Mesendoderm (in vitro differentiated cells): ENCODE measurements around the gene HORMAD2.

Experiments
- DNase-seq: peaks from one replicate; pipeline ENCODE4 v3.0.0; 2013
- H2AK5ac ChIP-seq: 2 replicates; pipeline ENCODE4 v1.6.1; 2013; ENCODE audit warnings: low read length, inconsistent platforms
- H2BK120ac ChIP-seq: 2 replicates; pipeline ENCODE4 v1.6.1; 2013; ENCODE audit warnings: low read depth, mild to moderate bottlenecking, low read length, moderate library complexity, mixed read lengths
- H2BK15ac ChIP-seq: replicated peaks from 2 replicates; pipeline ENCODE4 v1.6.1; 2013; ENCODE audit warnings: low read depth, mild to moderate bottlenecking, moderate library complexity
- H2BK5ac ChIP-seq: 2 replicates; pipeline ENCODE4 v1.6.1; 2013; ENCODE audit warnings: low read length, inconsistent platforms
- H3K18ac ChIP-seq: 2 replicates; pipeline ENCODE4 v1.6.1; 2013; ENCODE audit warnings: mild to moderate bottlenecking, low read length, mixed read lengths
- H3K23ac ChIP-seq: one replicate; pipeline ENCODE4 v1.6.1; 2013; ENCODE audit warnings: low read length
- H3K27ac ChIP-seq: 2 replicates; pipeline ENCODE4 v1.5.1; 2013; ENCODE audit warnings: low read depth, mild to moderate bottlenecking, inconsistent platforms, low read length, moderate library complexity
- H3K27me3 ChIP-seq: 2 replicates; pipeline ENCODE4 v1.6.1; 2013; ENCODE audit warnings: low read length, control low read depth, mild to moderate bottlenecking, inconsistent platforms; ENCODE audit not compliant: insufficient read depth, poor library complexity
- H3K36me3 ChIP-seq: 2 replicates; pipeline ENCODE4 v1.6.1; 2013; ENCODE audit warnings: low read length, inconsistent platforms; ENCODE audit not compliant: control insufficient read depth, insufficient read depth
- H3K4ac ChIP-seq: one replicate; pipeline ENCODE4 v1.6.1; 2013; ENCODE audit warnings: low read depth, mild to moderate bottlenecking, low read length, moderate library complexity
- H3K4me1 ChIP-seq: 2 replicates; pipeline ENCODE4 v1.6.1; 2013; ENCODE audit warnings: low read depth, low read length, inconsistent platforms; ENCODE audit not compliant: control insufficient read depth
- H3K4me2 ChIP-seq: 2 replicates; pipeline ENCODE4 v1.6.1; 2013; ENCODE audit warnings: low read length
- H3K4me3 ChIP-seq: 2 replicates; pipeline ENCODE4 v1.5.1; 2013; ENCODE audit warnings: mild to moderate bottlenecking, low read length
- H3K56ac ChIP-seq: one replicate; pipeline ENCODE4 v1.6.1; 2013; ENCODE audit warnings: low read length
- H3K79me1 ChIP-seq: 2 replicates; pipeline ENCODE4 v1.6.1; 2013; ENCODE audit warnings: low read length, inconsistent platforms
- H3K79me2 ChIP-seq: 2 replicates; pipeline ENCODE4 v1.6.1; 2013; ENCODE audit warnings: mild to moderate bottlenecking, low read length; ENCODE audit not compliant: control insufficient read depth, insufficient read depth
- H3K9ac ChIP-seq: 2 replicates; pipeline ENCODE4 v1.6.1; 2013; ENCODE audit warnings: low read length, inconsistent platforms
- H4K5ac ChIP-seq: one replicate; pipeline ENCODE4 v1.6.1; 2013; ENCODE audit warnings: low read length
- H4K8ac ChIP-seq: one replicate; pipeline ENCODE4 v1.6.1; 2013; ENCODE audit warnings: low read depth, mild to moderate bottlenecking, control low read depth, low read length, moderate library complexity
- WGBS: extraction: QIAGEN DNeasy Blood & Tissue Kit; methylation state at CpG from one replicate; pipeline ENCODE4 v1.1.7; 2013; ENCODE audit warnings: low lambda C conversion rate, missing lambda C conversion rate; ENCODE audit not compliant: insufficient coverage; ENCODE audit errors: extremely low coverage; 5-methylcytosine and 5-hydroxymethylcytosine counted together

HORMAD2 gene

GRCh38 chr22:30123463-30123862 lies 43.2 kb downstream of the HORMAD2 start:
- H3K27me3 ChIP-seq: no peaks in the 10 kb centered on the region
- H4K5ac ChIP-seq: no peak overlapping the region
- H3K4me3 ChIP-seq: no peak overlapping the region
- no peak overlapping the region for H3K9ac ChIP-seq
- H3K4me1 ChIP-seq: no peaks in the 10 kb centered on the region
- H4K8ac ChIP-seq: no peak overlapping the region
- H2BK120ac ChIP-seq: no peak overlapping the region
- DNase-seq: no peak
- no peaks in the 10 kb centered on the region for H3K79me1 ChIP-seq
- no peak overlapping the region for H2BK15ac ChIP-seq
- H3K23ac ChIP-seq: no peak overlapping the region
- no CpG with 5 or more reads among the region's 1 CpG for WGBS
- H3K4me2 ChIP-seq: no peak overlapping the region
- H3K79me2 ChIP-seq: no peaks in the 10 kb centered on the region
- no peak overlapping the region for H3K4ac ChIP-seq
- H3K27ac ChIP-seq: no peak overlapping the region
- H2AK5ac ChIP-seq: no peak overlapping the region
- H3K18ac ChIP-seq: no peak overlapping the region
- no peaks in the 10 kb centered on the region for H3K36me3 ChIP-seq
- no peak overlapping the region for H3K56ac ChIP-seq
- no peak overlapping the region for H2BK5ac ChIP-seq

- no peak overlapping the region for H2BK15ac ChIP-seq
- H3K4me2 ChIP-seq: no peak overlapping the region
- no peaks in the 10 kb centered on the region for H3K79me2 ChIP-seq
- no peak overlapping the region for H2BK120ac ChIP-seq
- H2BK5ac ChIP-seq: no peak overlapping the region
- no peak overlapping the region for H3K4me3 ChIP-seq
- H3K4ac ChIP-seq: no peak overlapping the region
- H4K5ac ChIP-seq: no peak overlapping the region
- no peak overlapping the region for H3K56ac ChIP-seq
- H3K4me1 ChIP-seq: no peaks in the 10 kb centered on the region
- no peak overlapping the region for H4K8ac ChIP-seq
- no peak overlapping the region for H3K27ac ChIP-seq
- no peak overlapping the region for H2AK5ac ChIP-seq
- H3K23ac ChIP-seq: no peak overlapping the region
- DNase-seq: no peak
- no peak overlapping the region for H3K9ac ChIP-seq
- no peak overlapping the region for H3K18ac ChIP-seq
- no peaks in the 10 kb centered on the region for H3K79me1 ChIP-seq
- no peaks in the 10 kb centered on the region for H3K27me3 ChIP-seq
- H3K36me3 ChIP-seq: no peaks in the 10 kb centered on the region
- no CpG with 5 or more reads among the region's 1 CpG for WGBS
These were observed 47.5 kb downstream of the HORMAD2 start for GRCh38 chr22:30127749-30128166.

- H3K27me3 ChIP-seq: no peaks in the 10 kb centered on the region
- H3K9ac ChIP-seq: no peak overlapping the region
- H3K36me3 ChIP-seq: no peaks in the 10 kb centered on the region
- no peak overlapping the region for H3K4me2 ChIP-seq
- H2BK120ac ChIP-seq: no peak overlapping the region
- WGBS: no CpG with 5 or more reads among the region's 2 CpGs
- no peak overlapping the region for H3K23ac ChIP-seq
- H3K79me1 ChIP-seq: no peaks in the 10 kb centered on the region
- H3K4me1 ChIP-seq: no peaks in the 10 kb centered on the region
- H3K56ac ChIP-seq: no peak overlapping the region
- no peaks in the 10 kb centered on the region for H3K79me2 ChIP-seq
- H2BK5ac ChIP-seq: no peak overlapping the region
- H2AK5ac ChIP-seq: no peak overlapping the region
- no peak overlapping the region for H4K5ac ChIP-seq
- no peak for DNase-seq
- H2BK15ac ChIP-seq: no peak overlapping the region
- H3K18ac ChIP-seq: no peak overlapping the region
- H3K27ac ChIP-seq: no peak overlapping the region
- H4K8ac ChIP-seq: no peak overlapping the region
- no peak overlapping the region for H3K4me3 ChIP-seq
- H3K4ac ChIP-seq: no peak overlapping the region
These were observed 48.2 kb downstream of the HORMAD2 start for GRCh38 chr22:30128511-30128910.

GRCh38 chr22:30129636-30130035 lies 49.4 kb downstream of the HORMAD2 start:
- no peaks in the 10 kb centered on the region for H3K79me1 ChIP-seq
- H3K27me3 ChIP-seq: no peaks in the 10 kb centered on the region
- H2AK5ac ChIP-seq: no peak overlapping the region
- no peak overlapping the region for H2BK120ac ChIP-seq
- no peak overlapping the region for H3K27ac ChIP-seq
- no peak overlapping the region for H3K56ac ChIP-seq
- no CpG with 5 or more reads among the region's 1 CpG for WGBS
- no peak overlapping the region for H4K8ac ChIP-seq
- no peaks in the 10 kb centered on the region for H3K79me2 ChIP-seq
- H3K4me2 ChIP-seq: no peak overlapping the region
- H3K4ac ChIP-seq: no peak overlapping the region
- no peak overlapping the region for H2BK5ac ChIP-seq
- H3K18ac ChIP-seq: no peak overlapping the region
- no peaks in the 10 kb centered on the region for H3K36me3 ChIP-seq
- DNase-seq: no peak
- no peak overlapping the region for H3K9ac ChIP-seq
- no peaks in the 10 kb centered on the region for H3K4me1 ChIP-seq
- no peak overlapping the region for H4K5ac ChIP-seq
- no peak overlapping the region for H2BK15ac ChIP-seq
- H3K23ac ChIP-seq: no peak overlapping the region
- H3K4me3 ChIP-seq: no peak overlapping the region

GRCh38 chr22:30132290-30132996 lies 52.2 kb downstream of the HORMAD2 start:
- H3K4me1 ChIP-seq: no peaks in the 10 kb centered on the region
- H2BK5ac ChIP-seq: no peak overlapping the region
- no peak overlapping the region for H3K23ac ChIP-seq
- no peak overlapping the region for H2BK15ac ChIP-seq
- no peak overlapping the region for H3K4me2 ChIP-seq
- H3K27ac ChIP-seq: no peak overlapping the region
- no peak overlapping the region for H4K5ac ChIP-seq
- H4K8ac ChIP-seq: no peak overlapping the region
- H3K79me2 ChIP-seq: no peaks in the 10 kb centered on the region
- no peak overlapping the region for H3K56ac ChIP-seq
- no peaks in the 10 kb centered on the region for H3K27me3 ChIP-seq
- H3K4me3 ChIP-seq: no peak overlapping the region
- H3K36me3 ChIP-seq: no peaks in the 10 kb centered on the region
- no peak overlapping the region for H3K18ac ChIP-seq
- H3K4ac ChIP-seq: no peak overlapping the region
- DNase-seq: no peak
- no peak overlapping the region for H2AK5ac ChIP-seq
- WGBS: no CpG with 5 or more reads among the region's 4 CpGs
- no peak overlapping the region for H2BK120ac ChIP-seq
- H3K9ac ChIP-seq: no peak overlapping the region
- H3K79me1 ChIP-seq: no peaks in the 10 kb centered on the region

- Histone ChIP-seq H3K23ac (no peak overlapping the region), H2AK5ac (no peak overlapping the region), H2BK5ac (no peak overlapping the region), H3K4me2 (no peak overlapping the region), H3K36me3 (no peaks in the 10 kb centered on the region), H4K8ac (no peak overlapping the region), H3K27ac (no peak overlapping the region), H3K79me2 (no peaks in the 10 kb centered on the region), H3K9ac (no peak overlapping the region), H2BK15ac (no peak overlapping the region), H2BK120ac (no peak overlapping the region), H3K4ac (no peak overlapping the region), H3K56ac (no peak overlapping the region), H3K27me3 (no peaks in the 10 kb centered on the region), H3K18ac (no peak overlapping the region), H3K79me1 (no peaks in the 10 kb centered on the region), H3K4me1 (no peaks in the 10 kb centered on the region), H4K5ac (no peak overlapping the region), H3K4me3 (no peak overlapping the region)
- DNase-seq: no peak
These were observed 60.1 kb downstream of the HORMAD2 start for GRCh38 chr22:30140414-30140813.
